GM12878 (cell line): Measurements from ENCODE around the gene ARID5B.

Source experiments
- CHD1 ChIP-seq: IDR thresholded peaks from 2 replicates; pipeline ENCODE4 v1.6.1; 2012; ENCODE audit warnings: low read depth, low read length, improper control_type of control experiment
- POLR2AphosphoS5 ChIP-seq: IDR thresholded peaks from 2 replicates; pipeline ENCODE4 v1.6.1; 2011; ENCODE audit warnings: mild to moderate bottlenecking, low read length, inconsistent platforms
- YY1 ChIP-seq: IDR thresholded peaks from 2 replicates; pipeline ENCODE4 v1.6.1; 2011; ENCODE audit warnings: low read depth, mild to moderate bottlenecking, low read length

- TF ChIP-seq POLR2AphosphoS5, result no peak
- no peak for TF ChIP-seq CHD1
- no peak for TF ChIP-seq YY1
These were observed 130.0 kb downstream of the ARID5B start for GRCh38 chr10:62031507-62031906.
